Fibroblast of lung (primary cell): Measurements from ENCODE around the gene TIGD1. TPM values are rescaled to one million over a fixed set of nuclear protein-coding genes. Genes with fewer than 3 reads are reported as not detected.

Experiments
- DNase-seq, 2 donors: peaks; one replicate each; pipeline versions ENCODE4 v3.0.0 to v3.0.0-alpha.2; 2010; ENCODE audit warnings: low read depth in 2 of 2
- H2AFZ ChIP-seq: 2 replicates; pipeline ENCODE4 v1.5.1; 2012; ENCODE audit warnings: low read length, control low read depth, inconsistent platforms
- H3K27ac ChIP-seq: 2 replicates; pipeline ENCODE4 v1.5.1; 2011; ENCODE audit warnings: low read length, control low read depth; ENCODE audit not compliant: insufficient read depth
- H3K27me3 ChIP-seq: 2 replicates; pipeline ENCODE4 v1.5.1; 2011; ENCODE audit warnings: mild to moderate bottlenecking, low read length; ENCODE audit not compliant: control insufficient read depth, insufficient read depth
- H3K36me3 ChIP-seq: 2 replicates; pipeline ENCODE4 v1.5.1; 2011; ENCODE audit warnings: low read length; ENCODE audit not compliant: control insufficient read depth, insufficient read depth
- H3K4me1 ChIP-seq: 2 replicates; pipeline ENCODE4 v1.5.1; 2011; ENCODE audit warnings: low read length; ENCODE audit not compliant: control insufficient read depth, insufficient read depth; ENCODE audit errors: extremely low read depth
- H3K4me2 ChIP-seq: 2 replicates; pipeline ENCODE4 v1.5.1; 2011; ENCODE audit warnings: low read length, control low read depth; ENCODE audit not compliant: insufficient read depth; ENCODE audit errors: extremely low read depth
- H3K4me3 ChIP-seq, 4 experiments: fragments of 200-600 bp in 1 of 4; sonication (generic) in 1 of 4; replicated peaks in 1 of 4; 2 replicates each; pipeline ENCODE4 v1.5.1; 2011 to 2016; ENCODE audit warnings: low read length in 4 of 4, low read depth in 3 of 4, mild to moderate bottlenecking in 3 of 4, control low read depth in 2 of 4, inconsistent platforms in 1 of 4, mixed read lengths in 1 of 4; ENCODE audit not compliant: insufficient read depth in 1 of 4; ENCODE audit errors: control extremely low read depth in 1 of 4
- H3K79me2 ChIP-seq: 2 replicates; pipeline ENCODE4 v1.5.1; 2012; ENCODE audit warnings: mild to moderate bottlenecking, low read length, inconsistent platforms; ENCODE audit not compliant: control insufficient read depth, insufficient read depth
- H3K9ac ChIP-seq: 2 replicates; pipeline ENCODE4 v1.5.1; 2011; ENCODE audit warnings: mild to moderate bottlenecking, low read length, control low read depth; ENCODE audit not compliant: insufficient read depth
- H3K9me3 ChIP-seq: 2 replicates; pipeline ENCODE4 v1.5.1; 2012; ENCODE audit warnings: low read depth, low read length; ENCODE audit not compliant: control insufficient read depth, insufficient read depth
- H4K20me1 ChIP-seq: 2 replicates; pipeline ENCODE4 v1.5.1; 2011; ENCODE audit warnings: low read length; ENCODE audit not compliant: control insufficient read depth, insufficient read depth; ENCODE audit errors: extremely low read depth
- CTCF ChIP-seq, 2 donors: IDR thresholded peaks in 1 of 2; conservative IDR thresholded peaks in 1 of 2; 1 replicate in 1 of 2; 2 replicates in 1 of 2; pipeline ENCODE4 v1.5.1; 2011 to 2012; ENCODE audit warnings: low read length in 2 of 2, control low read depth in 1 of 2, inconsistent platforms in 1 of 2, low read depth in 1 of 2, mild to moderate bottlenecking in 1 of 2
- EZH2 ChIP-seq: IDR thresholded peaks from 2 replicates; pipeline ENCODE4 v1.5.1; 2012; ENCODE audit warnings: low read length, control low read depth, mild to moderate bottlenecking; ENCODE audit errors: missing control alignments
- polyA plus RNA-seq, 2 donors: library from polyadenylated mRNA; depleted of rRNA in 1 of 2; stranded (reverse) in 1 of 2; unstranded in 1 of 2; fragments of >200 nt; gene quantifications; 2 replicates each; pipeline ENCODE4 v1.2.1, GENCODE V29; 2011 to 2012; ENCODE audit warnings: missing spikeins in 1 of 2
- total RNA-seq: library from RNA; depleted of rRNA; stranded (reverse); fragments of >200 nt; gene quantifications from 2 replicates; pipeline ENCODE4 v1.2.1, GENCODE V29; 2014

The TIGD1 gene
- total and polyA plus RNA-seq, 2 donors (not counting 1 experiment from before 2014, with no cell fraction given), result 2.5 to 4.0 TPM

GRCh38 chr2:232516551-232516950 lies 33.8 kb downstream of the TIGD1 start:
- TF ChIP-seq EZH2 (no peak), CTCF (conservative IDR thresholded peaks at IDR 0.05 in 1 of 2, IDR thresholded peaks at IDR 0.05 in 1 of 2; ENCODE audit: low read depth in 1 of 2, low read length in 2 of 2) (no peak)
- no peak overlapping the region for H3K27ac ChIP-seq
- H3K9ac ChIP-seq, result no peak overlapping the region
- no peak overlapping the region for H3K4me3 ChIP-seq
- H3K4me2 ChIP-seq, result no peak overlapping the region
- H3K79me2 ChIP-seq, result no peaks in the 10 kb centered on the region
- H3K9me3 ChIP-seq, result no peaks in the 10 kb centered on the region
- no peak overlapping the region for H2AFZ ChIP-seq
- no peaks in the 10 kb centered on the region for H4K20me1 ChIP-seq
- H3K36me3 ChIP-seq, result no peaks in the 10 kb centered on the region
- H3K4me1 ChIP-seq, result no peaks in the 10 kb centered on the region
- H3K27me3 ChIP-seq, result peaks cover 3% of the 10 kb centered on the region
- no peak for DNase-seq

GRCh38 chr2:232515639-232516038 lies 34.7 kb downstream of the TIGD1 start:
- H3K4me1 ChIP-seq, result no peaks in the 10 kb centered on the region
- H3K79me2 ChIP-seq, result no peaks in the 10 kb centered on the region
- no peak overlapping the region for H3K4me2 ChIP-seq
- TF ChIP-seq CTCF (conservative IDR thresholded peaks at IDR 0.05 in 1 of 2, IDR thresholded peaks at IDR 0.05 in 1 of 2; ENCODE audit: low read depth in 1 of 2, low read length in 2 of 2) (no peak), EZH2 (no peak)
- no peaks in the 10 kb centered on the region for H3K9me3 ChIP-seq
- peaks cover 3% of the 10 kb centered on the region for H3K27me3 ChIP-seq
- no peak overlapping the region for H2AFZ ChIP-seq
- H3K9ac ChIP-seq, result no peak overlapping the region
- no peaks in the 10 kb centered on the region for H3K36me3 ChIP-seq
- DNase-seq, result no peak
- H4K20me1 ChIP-seq, result no peaks in the 10 kb centered on the region
- H3K4me3 ChIP-seq, result no peak overlapping the region
- no peak overlapping the region for H3K27ac ChIP-seq

- Histone ChIP-seq H3K9ac (no peak overlapping the region), H3K4me1 (no peaks in the 10 kb centered on the region), H3K27me3 (peaks cover 3% of the 10 kb centered on the region), H3K4me2 (no peak overlapping the region), H4K20me1 (no peaks in the 10 kb centered on the region), H3K79me2 (no peaks in the 10 kb centered on the region), H3K9me3 (no peaks in the 10 kb centered on the region), H3K36me3 (no peaks in the 10 kb centered on the region), H3K27ac (no peak overlapping the region), H2AFZ (no peak overlapping the region), H3K4me3 (no peak overlapping the region)
- DNase-seq, result no peak
- TF ChIP-seq CTCF (conservative IDR thresholded peaks at IDR 0.05 in 1 of 2, IDR thresholded peaks at IDR 0.05 in 1 of 2; ENCODE audit: low read depth in 1 of 2, low read length in 2 of 2), result no peak
- TF ChIP-seq EZH2, result no peak
Measured at GRCh38 chr2:232513353-232513752, 37.0 kb downstream of the TIGD1 start.
